Left cardiac atrium (tissue), 4 donors: Measurements from ENCODE around the gene SUPT20H. TPM values are rescaled to one million over a fixed set of nuclear protein-coding genes. Genes with fewer than 3 reads are reported as not detected.
A peak's percentile ranks its signal among the peaks of the same experiment; 100 is the strongest.

Experiments
- ATAC-seq, 2 donors: fragments of 200-7000 bp; cut with Tn5 transposase; one replicate each; pipeline ENCODE4 v1.9.1; 2020; ENCODE audit warnings: mild to moderate bottlenecking in 2 of 2, moderate library complexity in 2 of 2
- DNase-seq: peaks from one replicate; pipeline ENCODE4 v3.0.0-alpha.2; 2020
- intact Hi-C, 2 donors: fragments of 100-400 bp; cut with DNase I; formaldehyde crosslinking; loops; one replicate each; pipeline versions ENCODE4 v1.14.1 to v1.15.1; 2022 to 2023
- total RNA-seq, 2 donors: library from RNA; stranded (reverse); fragmentation: NEBNext Ultra II Directional; extraction: Animal tissue kit (Norgen Biotek cat#: 25700); gene quantifications; one replicate each; pipeline ENCODE4 v1.2.1, GENCODE V29; 2021
- donor health status: DM: no; HTN: yes; CAD: no.
- donor health status: DM: no; HTN: yes; CAD: no; lungs with severe emphysema.
- donor health status: DM: yes; HTN: yes; CAD: no.
- donor health status: Dilated cardiomyopathy.

SUPT20H gene
- total RNA-seq, 2 donors from 2014 or later = 26.9 to 28.1 TPM

DNA sequence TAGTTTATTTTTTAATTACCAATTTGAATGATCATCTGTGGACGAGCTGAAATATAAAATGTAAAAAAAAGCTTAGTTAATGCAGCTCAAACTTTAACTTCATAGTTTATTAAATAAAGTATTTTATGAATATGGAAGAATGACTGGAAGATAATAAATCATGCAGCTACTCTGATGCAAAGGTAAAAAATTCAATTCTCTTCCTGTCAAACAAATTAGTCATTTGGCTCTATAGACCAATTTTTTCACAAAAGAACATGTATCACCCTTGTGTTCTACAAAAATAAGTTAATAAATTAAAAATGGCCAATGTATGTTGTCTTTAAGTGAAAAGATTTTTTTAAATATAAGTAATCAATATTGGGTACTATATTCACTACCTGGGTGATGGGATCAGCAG lies 32.7 kb downstream of the SUPT20H start:
- ATAC-seq = no peak
- intact Hi-C loops = no loop called here
- no peak for DNase-seq

DNA sequence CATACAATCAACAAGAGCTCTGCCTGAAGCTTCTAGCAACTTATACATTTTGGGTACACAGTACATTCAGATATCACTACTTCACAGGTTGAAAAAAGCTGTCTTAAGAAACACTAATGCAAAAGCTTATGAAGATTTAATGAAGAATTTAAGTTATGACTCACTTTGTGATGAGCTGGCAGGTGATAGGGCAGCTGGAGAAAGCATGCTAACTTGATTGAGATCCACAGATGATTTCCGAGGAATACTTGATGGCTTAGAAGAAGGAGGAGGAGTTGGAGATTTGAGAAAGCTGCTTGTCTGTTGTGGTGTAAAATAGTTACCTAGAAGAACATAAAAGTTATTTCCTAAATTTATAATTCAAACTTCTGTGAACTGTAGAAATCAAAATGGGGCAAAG lies 35.6 kb downstream of the SUPT20H start:
- ATAC-seq (peak in 1 of 2 donors; percentile 45), DNase-seq (no peak)
- intact Hi-C loops = no loop called here

DNA sequence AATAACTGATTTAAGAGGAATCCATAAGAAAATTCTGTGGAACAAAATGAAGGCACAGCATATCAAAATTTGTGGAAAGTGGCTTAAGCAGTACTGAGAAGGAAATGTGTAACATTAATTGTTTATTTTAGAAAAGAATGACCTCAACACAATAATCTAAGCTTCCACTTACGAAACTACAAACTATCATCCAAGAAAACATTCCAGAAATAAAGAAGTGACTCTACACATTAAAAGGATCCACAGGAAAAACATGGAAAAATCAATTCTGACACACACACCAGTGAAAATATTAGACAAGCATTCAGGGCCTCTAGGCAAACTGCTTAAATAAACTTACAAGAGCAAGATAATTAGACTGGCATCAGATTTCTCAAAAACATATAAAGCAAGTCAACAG lies 44.9 kb downstream of the SUPT20H start:
- ATAC-seq (no peak), DNase-seq (no peak)
- intact Hi-C loops = no loop called here

DNA sequence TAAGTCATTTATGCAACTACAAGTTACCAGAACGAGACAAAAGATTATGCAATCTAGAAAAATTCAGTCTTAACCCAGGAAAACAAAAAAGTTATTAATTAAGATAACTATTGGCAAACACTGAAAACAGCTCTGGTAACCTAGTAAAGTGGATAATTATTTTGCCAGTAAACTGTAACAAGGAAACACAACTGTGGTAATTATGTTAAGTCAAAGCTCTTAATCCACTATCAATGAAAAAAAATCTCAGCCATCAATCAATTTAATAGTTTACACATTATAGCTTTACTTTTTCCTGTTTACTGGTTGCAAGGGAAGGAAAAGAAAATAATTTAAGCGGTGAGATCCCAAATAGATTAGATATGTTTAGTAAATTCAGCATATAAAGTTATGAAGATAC lies 47.7 kb downstream of the SUPT20H start:
- ATAC-seq = no peak
- intact Hi-C loops = no loop called here
- DNase-seq = no peak

DNA sequence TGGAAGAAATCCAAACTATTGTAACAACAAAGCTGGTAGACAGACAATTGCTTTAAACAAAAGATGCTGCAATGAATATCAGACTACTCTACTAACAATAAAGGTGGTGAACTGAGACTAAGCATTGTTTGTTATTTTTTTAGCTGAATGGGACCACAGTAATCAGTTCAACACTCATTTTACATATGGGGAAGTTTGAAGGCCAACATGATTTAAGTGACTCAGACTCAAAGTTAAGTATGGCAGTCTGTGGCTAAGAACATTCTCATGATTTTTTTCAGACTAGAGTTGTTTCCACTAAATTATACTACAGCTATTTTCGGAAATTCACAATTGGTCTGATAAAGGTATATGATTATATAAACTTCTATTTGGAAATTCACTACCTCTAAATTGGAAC lies 48.5 kb downstream of the SUPT20H start:
- intact Hi-C loops = no loop called here
- ATAC-seq (no peak), DNase-seq (no peak)

DNA sequence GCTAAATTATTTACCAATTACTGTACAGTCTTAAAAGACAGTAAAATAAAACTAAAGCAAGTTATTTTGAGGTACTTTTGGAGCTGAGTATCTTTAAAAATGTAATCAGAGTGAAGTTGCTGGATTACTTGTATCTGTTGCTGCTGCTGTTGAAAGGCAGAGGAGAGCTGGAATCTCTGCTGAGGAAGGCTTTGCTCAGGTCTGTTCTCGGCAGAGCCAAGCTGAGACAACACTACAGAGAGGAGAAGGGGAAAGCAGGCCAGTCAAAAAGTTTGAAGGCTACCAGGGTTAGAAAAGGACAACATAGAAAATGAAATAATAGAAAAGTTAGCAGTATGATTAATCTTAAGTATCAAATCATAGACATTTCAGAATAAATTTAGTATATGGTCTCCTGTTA lies 49.1 kb downstream of the SUPT20H start:
- intact Hi-C loops = no loop called here
- DNase-seq (no peak), ATAC-seq (no peak)

DNA sequence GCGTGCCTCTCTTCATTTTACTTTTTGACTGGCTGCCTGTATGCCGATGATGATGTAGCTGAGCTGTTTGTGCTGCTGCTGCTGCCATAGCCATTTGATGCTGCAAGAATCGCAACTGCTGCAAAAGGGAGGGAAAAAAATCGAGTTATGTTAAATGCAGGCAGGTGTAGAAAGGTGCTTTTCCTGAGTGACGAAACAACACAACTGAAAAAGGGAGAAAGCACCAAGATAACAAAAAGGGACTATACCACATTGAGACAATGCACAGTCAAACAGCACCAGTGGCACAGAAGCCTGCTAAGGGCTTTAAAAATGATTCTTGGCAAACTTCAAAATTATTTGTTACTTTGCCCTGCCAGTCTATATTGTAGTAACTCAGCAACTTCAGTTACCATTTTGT lies 49.8 kb downstream of the SUPT20H start:
- ATAC-seq (no peak), DNase-seq (no peak)
- intact Hi-C loops = no loop called here

DNA sequence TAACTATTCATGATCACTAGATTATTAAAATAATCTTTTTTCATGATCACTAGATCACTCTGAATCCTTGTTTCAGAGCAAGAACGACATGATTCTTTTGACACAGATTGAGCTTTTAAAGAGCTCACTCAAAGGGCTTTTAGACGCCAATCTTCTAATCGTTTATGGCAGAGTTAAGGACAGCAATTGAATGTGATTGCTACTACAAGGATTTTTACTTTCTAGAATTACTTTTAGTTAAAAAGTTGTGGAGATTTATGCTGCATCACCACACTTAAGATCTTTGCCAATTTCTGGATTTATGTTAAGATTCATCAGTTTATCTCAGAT lies 57.6 kb downstream of the SUPT20H start:
- intact Hi-C loops = no loop called here
- no peak for ATAC-seq

DNA sequence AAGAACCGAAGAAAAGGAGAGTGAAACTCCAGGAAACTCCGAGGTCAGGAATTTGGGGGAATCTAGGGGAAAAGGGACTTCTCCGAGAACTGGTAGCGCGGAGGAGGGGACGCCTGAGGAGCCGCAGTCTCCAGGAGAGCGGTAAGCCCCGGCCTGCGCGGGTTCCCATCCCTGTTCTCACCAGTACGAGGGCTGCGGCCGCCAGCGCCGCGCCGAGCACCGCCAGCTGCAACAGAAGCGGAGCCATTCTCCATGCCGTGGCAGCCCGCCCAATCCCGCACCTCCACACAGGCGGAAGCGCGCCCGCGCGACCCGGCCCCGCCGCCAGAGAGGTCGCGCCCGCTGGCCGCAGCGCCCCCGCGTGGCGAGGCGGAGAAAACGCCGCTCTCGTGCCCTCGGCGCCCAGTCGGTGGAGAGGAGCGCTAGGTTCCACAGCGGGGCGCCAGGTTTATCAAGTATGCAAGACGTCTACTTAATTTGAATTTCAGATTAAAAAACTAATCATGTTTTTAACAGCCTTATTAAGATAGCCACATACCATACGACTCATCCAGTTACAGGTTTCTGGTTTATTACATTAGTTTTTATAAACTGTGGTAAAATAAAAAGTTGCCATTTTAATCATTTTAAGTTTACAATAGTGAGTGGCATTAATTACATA lies 60.3 kb downstream of the SUPT20H start, which contains the start of gene ALG5:
ALG5 (minus strand) TSS at position 287 of the 661 bp plus-strand sequence; CDS start at position 247, 40 bp downstream.
- DNase-seq (peak; percentile 91), ATAC-seq (peak; percentile 86 to 88)
- intact Hi-C loops = no loop called here

More for the DNA sequence above, 57.6 kb downstream of the SUPT20H start:
- DNase-seq = no peak

DNA sequence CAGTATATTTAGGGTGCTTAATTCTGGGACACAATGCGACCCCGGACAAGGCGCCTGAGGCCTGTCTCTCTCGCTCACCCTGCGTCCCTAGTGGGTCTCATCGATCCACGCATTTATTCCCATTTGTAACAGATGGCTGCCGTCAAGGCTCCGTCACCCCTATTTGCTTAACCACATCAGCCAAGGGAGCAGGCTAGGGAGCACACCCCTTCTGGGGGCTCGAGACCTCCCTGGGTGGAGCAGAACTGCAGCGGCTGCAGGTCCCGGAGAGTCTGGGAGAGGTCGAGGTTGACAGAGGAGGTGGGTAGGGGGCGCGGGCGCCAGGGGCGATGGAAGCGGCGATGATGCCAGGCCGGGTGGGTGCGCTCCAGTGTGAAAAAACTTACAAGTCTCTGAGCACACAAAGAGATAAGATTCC lies 60.9 kb downstream of the SUPT20H start:
- intact Hi-C loops = no loop called here
- DNase-seq (peak; percentile 28), ATAC-seq (peak in 1 of 2 donors; percentile 6)

DNA sequence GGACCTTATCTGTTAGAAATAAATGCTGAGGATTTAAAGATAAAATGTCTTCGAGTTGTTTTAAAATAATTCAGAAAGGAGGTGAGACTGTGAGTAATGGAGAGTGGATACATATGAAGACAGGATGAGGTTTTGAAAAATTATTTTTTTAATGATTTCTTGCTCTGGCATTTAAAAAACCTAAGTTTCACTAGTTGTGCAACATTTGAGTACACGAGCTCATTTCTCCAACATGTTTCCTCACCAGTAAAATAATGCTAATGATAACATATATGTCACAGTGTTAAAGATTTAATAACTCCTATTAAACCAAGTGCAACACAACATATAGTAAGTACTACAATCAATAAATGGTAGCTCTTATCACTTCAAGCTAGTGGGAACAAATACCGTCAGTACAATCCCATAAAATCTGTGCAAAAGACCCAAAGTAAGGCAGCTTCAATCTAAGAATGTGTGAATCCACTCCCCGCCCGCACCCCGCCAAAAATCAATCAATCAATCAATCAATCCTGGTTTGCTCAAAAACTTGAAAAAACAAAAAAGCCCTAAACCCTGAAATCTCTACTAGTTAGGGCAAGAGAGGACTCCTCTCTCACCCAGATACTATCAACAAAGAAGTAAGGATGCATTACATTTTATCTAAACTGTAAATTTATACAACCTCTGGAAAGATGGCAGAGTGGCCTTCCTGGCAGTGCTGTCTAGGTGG lies 61.6 kb downstream of the SUPT20H start:
- ATAC-seq (no peak), DNase-seq (no peak)
- intact Hi-C loops = no loop called here

DNA sequence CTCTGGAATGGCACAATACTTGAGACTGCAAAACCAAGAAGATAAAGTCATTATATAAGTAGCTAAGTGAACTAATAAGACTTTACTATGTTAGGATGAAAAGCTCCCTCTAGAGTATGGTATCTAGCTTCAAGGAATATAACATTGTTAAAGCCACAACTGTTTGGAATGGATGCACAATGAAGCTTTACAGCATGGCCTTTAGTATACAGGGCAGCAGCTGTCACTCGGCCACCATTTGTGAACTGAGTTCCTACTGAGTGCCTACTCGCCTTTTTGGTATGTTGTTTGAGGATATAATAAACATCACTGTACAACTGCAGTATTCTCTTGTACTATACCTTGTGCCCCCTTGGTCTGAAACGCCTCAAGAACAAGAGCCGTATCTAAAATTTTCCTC lies 67.1 kb downstream of the SUPT20H start:
- intact Hi-C loops = no loop called here

DNA sequence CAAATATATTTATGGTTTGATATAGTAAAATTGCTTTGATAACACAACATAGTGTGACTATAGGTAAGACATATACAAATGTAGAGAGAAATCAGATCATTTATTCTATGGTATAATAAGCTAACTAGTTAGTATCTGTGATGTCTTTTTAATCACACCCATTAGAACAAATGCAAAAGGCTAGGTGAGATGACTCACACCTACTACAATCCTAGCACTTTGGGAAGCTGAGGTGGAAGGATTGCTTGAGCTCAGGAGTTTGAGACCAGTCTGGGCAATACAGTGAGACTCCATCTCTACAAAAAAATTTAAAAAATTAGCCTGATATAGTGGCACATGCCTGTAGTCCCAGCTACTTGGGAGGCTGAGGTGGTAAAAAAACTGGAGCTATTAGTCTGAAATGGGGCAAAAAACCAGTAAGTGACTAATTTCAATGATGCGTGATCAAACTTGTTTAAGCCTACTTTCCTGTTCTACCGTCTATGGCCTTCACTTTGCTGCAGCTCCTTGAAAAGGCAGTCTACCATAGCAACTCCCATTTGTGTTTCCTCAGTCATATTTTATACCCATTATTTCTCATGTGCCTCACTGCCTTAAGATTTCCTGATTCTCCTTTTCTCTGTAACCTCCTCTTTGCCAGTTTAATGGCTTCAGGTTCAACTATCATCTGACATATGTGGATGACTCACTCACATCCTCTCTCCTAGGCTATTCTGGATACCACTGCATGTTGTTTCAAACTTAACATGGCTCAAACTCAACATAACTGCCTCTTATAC lies 72.8 kb downstream of the SUPT20H start:
- intact Hi-C loops = no loop called here
- DNase-seq (no peak), ATAC-seq (no peak)

More for the DNA sequence above, 67.1 kb downstream of the SUPT20H start:
- no peak for ATAC-seq
- no peak for DNase-seq

DNA sequence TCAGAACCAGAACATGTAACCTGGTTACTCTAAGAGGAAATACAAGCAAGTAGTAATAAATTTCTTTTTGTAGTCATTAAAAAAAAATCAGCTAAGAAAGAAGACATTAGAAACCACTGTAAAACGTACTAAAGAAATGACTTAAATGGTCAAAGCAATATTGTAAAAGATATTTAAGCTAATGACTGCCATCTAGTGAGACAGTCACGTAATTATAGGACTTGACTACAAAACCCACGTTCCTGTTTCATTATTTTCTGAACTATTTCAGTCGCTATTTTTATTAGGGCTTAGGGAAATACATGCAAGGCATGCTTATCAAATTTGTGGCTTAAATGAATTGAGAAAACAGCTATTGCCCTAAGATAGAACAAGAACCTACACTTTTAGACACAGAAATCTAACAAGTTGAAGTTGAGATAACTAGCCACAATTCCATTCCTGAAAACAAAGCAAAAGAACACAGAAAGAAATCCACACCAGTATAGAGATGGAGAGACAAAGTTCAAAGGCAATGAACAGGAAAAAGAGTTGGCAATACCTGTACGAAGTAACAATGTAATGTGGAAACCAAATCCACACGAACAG lies 78.2 kb downstream of the SUPT20H start:
- intact Hi-C loops = loop anchor here in 1 of 2 donors (5.0 kb wide), 1 partner anchor 124 kb away; no protein-coding TSS in a partner anchor
- ATAC-seq = no peak
- DNase-seq = no peak

DNA sequence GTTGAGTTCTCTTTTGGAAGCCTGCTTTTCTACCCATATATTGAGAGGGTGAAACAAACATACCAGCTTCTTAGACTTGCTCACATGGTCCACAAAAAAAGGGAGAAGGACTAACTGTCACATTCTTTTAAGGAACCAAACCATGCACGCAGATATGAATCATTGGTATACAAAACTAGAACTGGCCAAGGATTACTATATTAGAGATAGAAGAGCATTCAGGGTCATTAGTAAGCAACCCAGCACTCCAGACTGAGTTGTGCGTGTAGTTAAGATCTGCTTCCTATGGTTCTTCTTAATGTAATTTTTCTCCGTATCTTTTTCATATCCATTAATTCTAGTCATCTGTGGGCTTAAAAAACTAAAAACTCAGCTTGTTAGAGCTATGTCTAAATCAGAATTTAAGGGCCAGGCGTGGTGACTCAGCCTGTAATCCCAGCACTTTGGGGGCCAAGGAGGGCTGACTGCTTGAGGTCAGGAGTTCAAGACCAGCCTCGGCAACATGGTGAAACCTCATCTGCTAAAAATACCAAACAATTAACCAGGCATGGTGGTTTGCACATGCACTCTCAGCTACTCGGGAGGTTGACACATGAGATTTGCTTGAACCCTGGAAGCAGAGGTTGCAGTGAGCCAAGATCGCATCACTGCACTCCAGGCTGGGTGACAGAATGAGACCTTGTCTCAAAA lies 80.0 kb downstream of the SUPT20H start:
- no peak for ATAC-seq
- intact Hi-C loops = loop anchor here in 1 of 2 donors (5.0 kb wide), 1 partner anchor 122 kb away; no protein-coding TSS in a partner anchor
- DNase-seq = no peak

DNA sequence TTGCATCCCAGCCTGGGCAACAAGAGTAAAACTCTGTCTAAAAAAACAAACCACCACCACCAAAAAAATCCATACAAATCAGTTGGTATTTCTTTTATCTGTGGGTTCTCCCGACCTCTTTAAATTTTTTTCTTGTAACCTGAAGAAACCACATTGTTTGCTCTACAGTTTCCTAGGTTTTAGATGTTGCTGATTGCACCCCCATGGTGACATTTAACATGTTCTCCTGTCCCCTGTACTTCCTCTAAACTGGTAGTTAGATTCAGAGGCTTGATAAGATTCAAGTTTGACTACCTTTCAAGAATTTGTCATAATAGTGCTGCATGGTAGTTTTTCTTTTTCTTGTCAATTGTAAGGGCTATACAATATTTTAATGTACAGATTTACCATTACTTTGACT lies 84.3 kb downstream of the SUPT20H start:
- intact Hi-C loops = no loop called here
- ATAC-seq = no peak
- no peak for DNase-seq

DNA sequence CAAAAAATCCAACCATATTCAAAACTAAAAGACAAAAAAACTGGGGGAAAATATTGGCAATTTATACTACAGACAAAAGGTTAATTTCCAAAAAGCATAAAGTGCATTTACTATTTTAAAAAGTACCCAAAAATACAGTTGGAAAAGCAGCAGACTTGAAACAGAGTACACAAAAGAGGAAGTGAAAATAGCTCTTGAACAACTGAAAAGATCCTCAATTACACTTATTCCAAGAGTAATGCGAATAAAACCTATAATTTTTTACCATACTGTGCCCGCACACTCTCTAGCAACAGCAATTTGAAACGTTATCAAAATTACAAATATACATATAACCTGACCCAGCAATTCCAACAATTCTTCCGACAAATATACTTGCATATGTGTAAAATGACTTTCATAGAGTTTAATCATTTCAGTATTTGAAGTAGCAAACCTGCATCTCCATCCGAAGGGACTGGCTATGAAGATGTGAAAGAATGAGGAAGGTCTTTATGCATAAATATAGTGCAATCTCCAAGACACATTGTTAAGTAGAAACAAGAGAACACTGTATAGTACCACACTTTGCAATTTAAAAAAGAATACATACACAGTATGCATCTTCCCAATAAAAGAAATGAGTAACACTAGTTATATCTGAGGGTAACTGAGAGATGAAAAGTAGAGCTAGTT lies 85.7 kb downstream of the SUPT20H start:
- DNase-seq (no peak), ATAC-seq (no peak)
- intact Hi-C loops = no loop called here

DNA sequence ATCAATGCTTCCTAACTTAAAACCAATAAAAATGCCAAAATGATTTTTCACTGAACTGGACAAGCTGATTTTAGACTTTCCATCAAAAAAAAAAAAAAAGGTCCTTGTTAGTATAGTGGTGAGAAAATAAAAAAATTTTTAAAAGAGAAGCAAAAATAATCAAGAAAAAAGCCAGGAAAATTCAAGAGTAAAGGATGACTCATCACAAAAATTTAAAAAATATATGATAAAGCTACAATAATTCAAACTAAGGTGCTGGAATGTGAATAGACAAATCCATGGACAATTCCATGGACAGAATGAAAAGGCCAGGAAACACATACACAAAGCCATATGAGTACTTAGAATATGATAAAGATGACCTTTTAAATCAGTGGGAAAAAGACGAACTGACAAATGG lies 86.5 kb downstream of the SUPT20H start:
- intact Hi-C loops = no loop called here
- no peak for ATAC-seq

DNA sequence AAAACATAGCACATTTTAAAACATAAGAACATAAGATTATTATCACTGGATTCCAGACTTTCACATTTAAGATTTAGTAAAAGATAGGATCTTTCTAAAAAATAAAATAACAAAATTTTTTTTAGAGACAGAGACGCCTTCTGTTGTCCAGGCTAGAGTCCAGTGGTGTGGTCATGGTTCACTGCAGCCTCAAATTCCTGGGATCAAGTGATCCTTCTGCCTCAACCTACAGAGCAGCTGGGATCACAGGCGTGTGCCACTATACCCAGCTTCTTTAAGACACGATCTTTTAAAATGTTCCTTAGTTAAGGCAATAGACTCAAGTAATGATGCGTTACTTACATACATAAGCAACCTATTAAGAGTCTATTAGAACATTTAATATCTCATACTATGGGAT lies 93.1 kb downstream of the SUPT20H start:
- intact Hi-C loops = no loop called here
- DNase-seq = no peak
- no peak for ATAC-seq

More for the DNA sequence above, 86.5 kb downstream of the SUPT20H start:
- DNase-seq = no peak
